ENCODE measurements around the gene FUT7.

FUT7 gene

DNA sequence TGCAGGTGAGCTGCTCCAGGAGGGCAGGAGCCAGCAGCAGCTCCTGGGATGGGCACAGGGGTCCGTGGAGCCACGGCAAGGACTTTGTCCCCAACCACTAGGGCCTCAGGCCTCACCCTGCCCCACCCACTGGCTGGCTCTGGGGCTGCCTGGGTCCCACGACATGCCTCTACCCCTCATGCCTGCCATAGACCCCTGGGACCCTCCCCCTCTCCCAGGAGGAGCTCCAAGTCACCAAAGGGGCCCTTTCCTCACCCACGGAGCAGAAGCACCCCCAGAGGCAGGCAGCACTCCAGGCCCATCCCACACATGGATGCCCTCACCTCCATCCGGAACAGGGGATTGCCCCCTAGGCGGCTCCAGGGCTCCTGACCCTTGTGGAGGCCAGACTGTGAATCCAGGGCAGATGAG is 10.3 kb downstream of the FUT7 start:
- TF ChIP-seq, protein P1, sequence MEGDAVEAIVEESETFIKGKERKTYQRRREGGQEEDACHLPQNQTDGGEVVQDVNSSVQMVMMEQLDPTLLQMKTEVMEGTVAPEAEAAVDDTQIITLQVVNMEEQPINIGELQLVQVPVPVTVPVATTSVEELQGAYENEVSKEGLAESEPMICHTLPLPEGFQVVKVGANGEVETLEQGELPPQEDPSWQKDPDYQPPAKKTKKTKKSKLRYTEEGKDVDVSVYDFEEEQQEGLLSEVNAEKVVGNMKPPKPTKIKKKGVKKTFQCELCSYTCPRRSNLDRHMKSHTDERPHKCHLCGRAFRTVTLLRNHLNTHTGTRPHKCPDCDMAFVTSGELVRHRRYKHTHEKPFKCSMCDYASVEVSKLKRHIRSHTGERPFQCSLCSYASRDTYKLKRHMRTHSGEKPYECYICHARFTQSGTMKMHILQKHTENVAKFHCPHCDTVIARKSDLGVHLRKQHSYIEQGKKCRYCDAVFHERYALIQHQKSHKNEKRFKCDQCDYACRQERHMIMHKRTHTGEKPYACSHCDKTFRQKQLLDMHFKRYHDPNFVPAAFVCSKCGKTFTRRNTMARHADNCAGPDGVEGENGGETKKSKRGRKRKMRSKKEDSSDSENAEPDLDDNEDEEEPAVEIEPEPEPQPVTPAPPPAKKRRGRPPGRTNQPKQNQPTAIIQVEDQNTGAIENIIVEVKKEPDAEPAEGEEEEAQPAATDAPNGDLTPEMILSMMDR (IDR thresholded peaks at IDR 0.05; ENCODE audit: low read depth, low read length): no peak
- no peak for DNase-seq (ENCODE audit: extremely low read depth, low read depth)

GRCh38 chr9:137020771-137021567 is 10.9 kb downstream of the FUT7 start:
- TF ChIP-seq, protein P1 (IDR thresholded peaks at IDR 0.05; ENCODE audit: low read depth, low read length): no peak

DNA sequence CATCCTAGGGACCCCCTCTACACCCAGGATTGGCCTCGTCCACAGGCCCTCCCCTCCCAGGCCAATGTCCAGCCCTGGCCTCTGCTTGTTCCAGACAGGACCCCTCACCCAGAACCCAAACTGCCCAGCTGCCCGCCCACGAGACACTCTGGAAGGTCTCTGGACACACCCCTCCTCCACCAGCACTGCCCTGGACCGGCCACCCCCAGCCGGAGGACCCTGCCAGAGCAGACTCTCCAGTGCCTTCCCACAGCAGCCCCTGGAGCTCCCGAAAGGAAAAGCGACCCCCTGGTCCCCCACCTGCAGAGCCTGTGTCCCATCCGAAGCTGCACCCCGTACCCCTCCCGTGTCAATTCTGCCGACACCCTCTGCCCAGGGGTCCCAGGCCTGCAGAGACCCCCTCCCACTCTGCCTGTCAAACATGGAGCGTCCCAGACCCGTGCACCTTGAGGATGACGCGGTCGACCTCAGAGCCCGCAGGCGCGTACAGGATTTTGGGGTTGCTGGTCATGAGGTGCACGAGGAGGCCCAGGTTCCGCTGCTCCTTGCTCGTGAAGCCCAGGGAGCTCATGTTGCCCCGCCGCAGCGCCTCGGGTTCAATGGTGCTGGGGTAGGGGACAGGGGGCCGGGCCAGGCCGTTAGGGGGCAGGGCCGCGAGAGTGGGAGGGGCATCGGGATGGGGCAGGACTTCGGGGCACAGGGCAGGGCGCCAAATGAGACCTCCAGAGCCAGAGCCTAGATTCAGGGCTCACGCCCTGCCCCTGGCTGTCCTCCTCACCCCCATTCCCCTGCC is 11.8 kb downstream of the FUT7 start:
- TF ChIP-seq, protein P1 (IDR thresholded peaks at IDR 0.05; ENCODE audit: low read depth, low read length): no peak
- no peak for DNase-seq (ENCODE audit: extremely low read depth, low read depth)

More at GRCh38 chr9:137020771-137021567, 10.9 kb downstream of the FUT7 start:
- no peak for DNase-seq (ENCODE audit: extremely low read depth, low read depth)

DNA sequence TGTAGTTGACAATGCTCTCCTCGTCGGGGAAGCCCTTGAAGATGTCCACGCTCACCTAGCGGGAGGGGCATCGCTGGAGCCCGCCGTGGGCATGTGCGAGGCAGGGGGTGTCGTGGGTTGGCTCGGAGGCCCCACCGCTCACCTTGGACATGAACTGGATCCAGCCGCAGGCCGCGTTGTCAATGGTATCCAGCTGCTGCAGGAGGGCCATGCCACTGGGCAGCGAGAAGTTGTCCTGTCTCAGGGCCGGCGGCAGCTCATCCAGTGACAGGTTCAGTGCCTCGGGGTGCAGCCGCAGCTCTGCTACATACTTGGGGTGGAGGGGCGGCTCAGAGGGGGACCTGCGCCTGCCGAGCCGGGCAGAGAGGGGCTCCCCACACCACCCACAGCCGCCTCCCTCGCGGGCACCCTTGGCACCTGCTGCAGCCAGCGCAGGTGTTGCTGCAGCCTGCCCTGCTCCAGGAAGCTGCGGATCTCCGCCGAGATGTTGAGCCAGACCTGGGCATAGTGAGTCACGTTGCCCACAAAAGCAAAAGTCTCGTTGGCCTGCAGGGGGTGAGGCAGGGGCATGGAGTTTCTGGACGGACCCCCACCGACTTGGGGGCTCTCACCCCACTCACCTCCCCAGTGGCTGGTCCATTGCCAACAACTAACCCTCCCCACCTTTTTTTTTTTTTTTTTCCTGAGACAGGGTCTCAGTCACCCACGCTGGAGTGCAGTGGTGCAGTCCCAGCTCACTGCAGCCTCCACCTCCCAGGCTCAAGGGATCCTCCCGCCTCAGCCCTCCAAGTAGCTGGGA is 12.9 kb downstream of the FUT7 start:
- TF ChIP-seq, protein P1 (IDR thresholded peaks at IDR 0.05; ENCODE audit: low read depth, low read length): no peak
- DNase-seq (ENCODE audit: extremely low read depth, low read depth): no peak

DNA sequence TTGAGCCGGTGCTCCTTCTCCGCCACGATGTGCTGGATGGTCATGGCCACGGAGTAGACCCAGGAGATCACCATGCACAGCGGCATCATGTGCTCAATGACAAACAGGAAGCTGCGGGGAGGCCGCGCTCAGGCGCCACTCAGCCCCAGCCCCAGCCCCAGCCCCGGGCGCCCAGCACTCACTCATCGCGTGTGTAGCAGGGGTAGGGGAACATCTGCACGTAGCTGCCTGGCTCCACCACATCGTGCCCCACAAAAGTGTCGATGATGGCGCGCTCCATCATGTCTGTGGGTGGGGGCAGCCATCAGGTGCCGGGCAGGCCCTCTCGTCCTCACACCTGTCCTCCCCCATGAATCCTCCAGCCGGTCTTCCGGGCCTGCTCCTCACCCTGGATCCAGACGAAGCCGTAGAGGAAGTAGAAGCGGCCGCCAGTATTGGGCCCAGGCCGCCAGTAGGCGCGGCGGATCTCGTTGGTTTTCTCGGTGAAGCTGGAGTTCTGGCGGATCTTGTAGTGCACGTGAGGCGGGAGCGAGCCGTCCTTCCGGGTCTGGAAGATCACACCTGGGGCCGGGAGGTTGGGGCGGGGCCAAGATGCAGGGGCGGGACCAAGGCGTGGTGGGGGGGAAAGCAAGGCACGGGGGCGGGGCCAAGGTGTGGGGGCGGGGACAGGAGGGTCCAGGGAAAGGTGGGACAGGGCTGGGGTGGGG is 13.9 kb downstream of the FUT7 start:
- TF ChIP-seq, protein P1 (IDR thresholded peaks at IDR 0.05; ENCODE audit: low read depth, low read length): no peak
- no peak for DNase-seq (ENCODE audit: extremely low read depth, low read depth)

- no peak for DNase-seq (ENCODE audit: extremely low read depth, low read depth)
- TF ChIP-seq, protein P1 (IDR thresholded peaks at IDR 0.05; ENCODE audit: low read depth, low read length): no peak
These were observed 14.8 kb downstream of the FUT7 start for GRCh38 chr9:137017071-137017470.
